H1 (cell line): ENCODE data around the gene DGKI. TPM values are rescaled to one million over a fixed set of nuclear protein-coding genes. Genes with fewer than 3 reads are reported as not detected.
A peak's percentile ranks its signal among the peaks of the same experiment; 100 is the strongest.

Experiments
- CTCF ChIA-PET: fragments of 300-600 bp; sonication (Branson Sonifier 250); formaldehyde crosslinking; loops from one replicate; lab custom pipeline; 2021; ENCODE audit not compliant: partially characterized antibody; lab: Charles Lee
- POLR2A ChIA-PET: fragments of 300-600 bp; sonication (Branson Sonifier 250); formaldehyde crosslinking; loops from one replicate; lab custom pipeline; 2021; ENCODE audit warnings: inconsistent platforms; ENCODE audit not compliant: partially characterized antibody; lab: Charles Lee
- DNase-seq, 2 experiments: peaks; one replicate each; pipeline versions ENCODE4 v3.0.0 to v3.0.0-alpha.2; 2010 to 2022; ENCODE audit warnings: low spot score in 2 of 2, low read depth in 1 of 2, mixed read lengths in 1 of 2
- FAIRE-seq: peaks from 2 replicates; lab custom pipeline; 2011; peaks lifted over from hg19 to GRCh38; lab: Jason Lieb, UNC
- H2AFZ ChIP-seq: 2 replicates; pipeline ENCODE4 v1.8.1; 2012; ENCODE audit warnings: low read length, inconsistent platforms
- H2AK5ac ChIP-seq: 2 replicates; pipeline ENCODE4 v1.6.1; 2013; ENCODE audit warnings: low read depth, low read length
- H2BK120ac ChIP-seq: replicated peaks from 2 replicates; pipeline ENCODE3; 2013; ENCODE audit warnings: low read depth, low read length, inconsistent platforms
- H2BK12ac ChIP-seq: 2 replicates; pipeline ENCODE4 v1.6.1; 2013; ENCODE audit warnings: low read depth, low read length
- H2BK15ac ChIP-seq: 2 replicates; pipeline ENCODE4 v1.6.1; 2013; ENCODE audit warnings: low read length
- H2BK20ac ChIP-seq: 2 replicates; pipeline ENCODE4 v1.6.1; 2013; ENCODE audit warnings: low read length
- H2BK5ac ChIP-seq: 2 replicates; pipeline ENCODE4 v1.6.1; 2013; ENCODE audit warnings: low read depth, low read length
- H3K14ac ChIP-seq: 2 replicates; pipeline ENCODE4 v1.6.1; 2013; ENCODE audit warnings: inconsistent platforms; ENCODE audit not compliant: insufficient read length
- H3K18ac ChIP-seq: 2 replicates; pipeline ENCODE4 v1.6.1; 2013; ENCODE audit warnings: low read length; ENCODE audit errors: extremely low read depth
- H3K23ac ChIP-seq: 2 replicates; pipeline ENCODE4 v1.6.1; 2013; ENCODE audit warnings: inconsistent platforms; ENCODE audit not compliant: insufficient read length
- H3K23me2 ChIP-seq: 2 replicates; pipeline ENCODE4 v1.6.1; 2013; ENCODE audit warnings: low read depth, low read length
- H3K27ac ChIP-seq: 2 replicates; pipeline ENCODE4 v1.6.1; 2011; ENCODE audit warnings: low read depth, low read length, inconsistent platforms
- H3K27me3 ChIP-seq, 4 experiments: replicated peaks in 1 of 4; 1 replicate in 1 of 4; 2 replicates in 3 of 4; pipeline versions ENCODE4 v1.6.1 to v1.8.1; 2011 to 2013; ENCODE audit warnings: low read length in 3 of 4, mild to moderate bottlenecking in 3 of 4, inconsistent platforms in 2 of 4, mixed read lengths in 2 of 4, moderate library complexity in 1 of 4; ENCODE audit not compliant: control insufficient read depth in 3 of 4, insufficient read depth in 3 of 4; ENCODE audit errors: extremely low read depth in 1 of 4
- H3K36me3 ChIP-seq, 4 experiments: 2 replicates each; pipeline versions ENCODE4 v1.6.1 to v1.8.1; 2011 to 2013; ENCODE audit warnings: mild to moderate bottlenecking in 4 of 4, low read length in 3 of 4, moderate library complexity in 2 of 4, control low read depth in 1 of 4, inconsistent platforms in 1 of 4; ENCODE audit not compliant: insufficient read depth in 4 of 4, control insufficient read depth in 2 of 4
- H3K4ac ChIP-seq: replicated peaks from 2 replicates; pipeline ENCODE3; 2013; ENCODE audit warnings: low read length, low read depth, mixed read lengths, inconsistent platforms; ENCODE audit not compliant: insufficient read length
- H3K4me1 ChIP-seq, 4 experiments: replicated peaks in 1 of 4; 1 replicate in 1 of 4; 2 replicates in 3 of 4; pipeline versions ENCODE4 v1.6.1 to v1.8.1; 2011 to 2013; ENCODE audit warnings: low read length in 3 of 4, inconsistent platforms in 2 of 4, mixed read lengths in 1 of 4; ENCODE audit not compliant: insufficient read depth in 4 of 4, control insufficient read depth in 3 of 4
- H3K4me2 ChIP-seq, 2 experiments: 2 replicates each; pipeline versions ENCODE4 v1.6.1 to v1.8.1; 2011 to 2013; ENCODE audit warnings: low read depth in 2 of 2, low read length in 2 of 2, control low read depth in 1 of 2, inconsistent platforms in 1 of 2, mild to moderate bottlenecking in 1 of 2; ENCODE audit not compliant: insufficient read depth in 1 of 2
- H3K4me3 ChIP-seq, 4 experiments: fragments of 200-600, 300-600 bp in 1 of 4; sonication (generic), shearing (Covaris generic), sonication (Bioruptor Twin) in 1 of 4; 2 replicates each; pipeline versions ENCODE4 v1.5.1 to v1.8.1; 2011 to 2016; ENCODE audit warnings: low read length in 4 of 4, low read depth in 3 of 4, control low read depth in 2 of 4, inconsistent platforms in 2 of 4, mild to moderate bottlenecking in 2 of 4, mixed read lengths in 1 of 4, moderate library complexity in 1 of 4; ENCODE audit not compliant: insufficient read depth in 2 of 4; ENCODE audit errors: extremely low read depth in 1 of 4
- H3K56ac ChIP-seq: replicated peaks from 2 replicates; pipeline ENCODE3; 2013; ENCODE audit warnings: low read depth, mild to moderate bottlenecking, mixed read lengths, low read length, inconsistent platforms; ENCODE audit not compliant: insufficient read length
- H3K79me1 ChIP-seq: 2 replicates; pipeline ENCODE4 v1.6.1; 2013; ENCODE audit warnings: low read depth, low read length, control low read depth
- H3K79me2 ChIP-seq, 2 experiments: 2 replicates each; pipeline versions ENCODE4 v1.6.1 to v1.8.1; 2012 to 2013; ENCODE audit warnings: low read length in 2 of 2, mild to moderate bottlenecking in 2 of 2, inconsistent platforms in 1 of 2; ENCODE audit not compliant: insufficient read depth in 2 of 2, control insufficient read depth in 1 of 2
- H3K9ac ChIP-seq, 4 experiments: replicated peaks in 1 of 4; 1 replicate in 1 of 4; 2 replicates in 3 of 4; pipeline versions ENCODE4 v1.6.1 to v1.8.1; 2011 to 2013; ENCODE audit warnings: low read depth in 3 of 4, low read length in 3 of 4, control low read depth in 2 of 4, mild to moderate bottlenecking in 2 of 4, moderate library complexity in 2 of 4, inconsistent platforms in 1 of 4; ENCODE audit errors: extremely low read depth in 1 of 4
- H3K9me3 ChIP-seq, 2 experiments: 2 replicates each; pipeline versions ENCODE4 v1.6.1 to v1.8.1; 2012 to 2013; ENCODE audit warnings: mild to moderate bottlenecking in 2 of 2, moderate library complexity in 2 of 2, control low read depth in 1 of 2, inconsistent platforms in 1 of 2, low read depth in 1 of 2, low read length in 1 of 2, mixed read lengths in 1 of 2; ENCODE audit not compliant: insufficient read depth in 2 of 2
- H4K20me1 ChIP-seq, 2 experiments: replicated peaks in 1 of 2; 2 replicates each; pipeline versions ENCODE3 to v1.8.1; 2011 to 2013; ENCODE audit warnings: inconsistent platforms in 2 of 2, low read length in 2 of 2, mild to moderate bottlenecking in 1 of 2; ENCODE audit not compliant: insufficient read depth in 2 of 2, control insufficient read depth in 1 of 2
- H4K5ac ChIP-seq: 2 replicates; pipeline ENCODE4 v1.6.1; 2013; ENCODE audit warnings: low read length, low read depth, mixed read lengths, inconsistent platforms; ENCODE audit not compliant: insufficient read length
- H4K8ac ChIP-seq: 2 replicates; pipeline ENCODE4 v1.8.0; 2013; ENCODE audit warnings: mild to moderate bottlenecking, moderate library complexity, low read length, inconsistent platforms; ENCODE audit not compliant: insufficient read depth; ENCODE audit errors: extremely low read depth
- H4K91ac ChIP-seq: replicated peaks from 2 replicates; pipeline ENCODE3; 2013; ENCODE audit warnings: low read length, mixed read lengths, inconsistent platforms; ENCODE audit not compliant: insufficient read length
- KDM4A ChIP-seq: IDR thresholded peaks from one replicate; pipeline ENCODE4 v1.7.1; 2012; ENCODE audit warnings: low read depth, mild to moderate bottlenecking, moderate library complexity, low read length, inconsistent platforms; ENCODE audit not compliant: severe bottlenecking
- SRF ChIP-seq: IDR thresholded peaks from 2 replicates; pipeline ENCODE4 v1.6.1; 2011; ENCODE audit warnings: mild to moderate bottlenecking, low read depth, low read length, moderate library complexity
- WGBS, 2 experiments: shearing (Covaris generic) in 1 of 2; methylation state at CpG; one replicate each; pipeline versions ENCODE4 v1.1.6 to v1.1.7; 2013 to 2015; ENCODE audit warnings: low lambda C conversion rate in 2 of 2, mixed read lengths in 2 of 2, inconsistent platforms in 1 of 2, low coverage in 1 of 2, missing lambda C conversion rate in 1 of 2; ENCODE audit not compliant: insufficient replicate concordance in 2 of 2, insufficient coverage in 1 of 2, insufficient read length in 1 of 2; ENCODE audit errors: extremely low coverage in 1 of 2, missing lambda C conversion rate in 1 of 2; 5-methylcytosine and 5-hydroxymethylcytosine counted together
- polyA plus RNA-seq, 7 experiments: library from polyadenylated mRNA; depleted of rRNA in 3 of 7; stranded (reverse) in 5 of 7; unstranded in 2 of 7; fragments of >200 nt in 5 of 7; fragments of 200-250 nt in 2 of 7; gene quantifications; 1 replicate in 5 of 7; 2 replicates in 1 of 7; 4 replicates in 1 of 7; pipeline versions ENCODE4 v1.2.1 to v1.2.3, GENCODE V29; 2011 to 2013; ENCODE audit warnings: missing spikeins in 2 of 7, mixed read lengths in 2 of 7
- total RNA-seq: library from RNA; stranded (reverse); fragmentation: NEBNext Ultra II Directional; extraction: Animal tissue kit (Norgen Biotek cat#: 25700); gene quantifications from 2 replicates; pipeline ENCODE4 v1.2.1, GENCODE V29; 2021

The DGKI gene
- total and polyA plus RNA-seq, 2 of the 8 experiments (the other 6 are each of a cell fraction or from before 2014, with no cell fraction given), result 0.20 to 0.71 TPM

DNA sequence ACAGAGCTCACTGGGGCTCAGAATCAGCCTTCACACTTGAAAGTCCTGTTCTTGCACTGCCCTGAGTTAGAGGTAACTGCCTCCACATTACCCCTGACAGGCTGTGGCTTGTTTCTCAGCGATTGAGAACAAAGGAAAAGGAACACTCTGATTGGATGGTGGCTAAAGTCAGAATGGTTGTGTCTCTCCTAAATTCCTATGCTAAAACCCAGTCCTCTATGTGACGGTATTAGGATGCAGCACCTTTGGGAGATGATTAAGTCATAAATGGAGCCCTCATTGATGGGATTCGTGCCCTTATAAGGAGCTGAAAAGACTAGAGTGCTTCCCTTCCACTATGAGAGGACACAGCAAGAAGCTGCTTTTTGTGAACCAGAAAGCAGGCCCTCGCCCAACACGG, 38.9 kb upstream of the DGKI start:
- no peaks in the 10 kb centered on the region for H3K79me2 ChIP-seq
- H2BK120ac ChIP-seq, result no peak overlapping the region
- H2BK5ac ChIP-seq, result 0 out of 2 replicates have a peak overlapping the region, but pooled peaks have one; percentile 9
- no peak overlapping the region for H3K23ac ChIP-seq
- no peak overlapping the region for H3K27ac ChIP-seq
- H3K4ac ChIP-seq, result no peak overlapping the region
- no peak overlapping the region for H2AFZ ChIP-seq
- H3K9ac ChIP-seq, result no peak overlapping the region
- ChIA-PET POLR2A (no interaction called here), CTCF (interaction anchor here (0.9 to 1.9 kb wide), 6 partner anchors 9 to 230 kb away, joined by 3 to 5 read pairs (median 4); no protein-coding TSS in a partner anchor)
- no peaks in the 10 kb centered on the region for H4K20me1 ChIP-seq
- 91% methylated on average over 5 of the region's 5 CpGs; no CpG with 5 or more reads in 1 of the 2 experiments for WGBS, 2 experiments
- H2BK20ac ChIP-seq, result 0 out of 2 replicates have a peak overlapping the region, but pooled peaks have one; percentile 6
- TF ChIP-seq KDM4A (no peak), SRF (peak; percentile 72)
- H4K91ac ChIP-seq, result no peak overlapping the region
- FAIRE-seq, result no peak
- H3K9me3 ChIP-seq, result peaks cover 4% of the 10 kb centered on the region in 2 experiments; a peak in 3 of 4 replicates
- 0 out of 2 replicates have a peak overlapping the region, but pooled peaks have one; percentile 5 for H2BK12ac ChIP-seq
- peaks cover 2 to 12% (median 6%) of the 10 kb centered on the region in 4 experiments; a peak in 3 of 7 replicates for H3K4me1 ChIP-seq
- no peak overlapping the region for H2BK15ac ChIP-seq
- H4K8ac ChIP-seq, result no peak overlapping the region
- no peak overlapping the region for H3K14ac ChIP-seq
- peaks cover 2 to 43% (median 21%) of the 10 kb centered on the region in 4 experiments for H3K36me3 ChIP-seq
- H3K4me3 ChIP-seq, result no peak overlapping the region
- H3K27me3 ChIP-seq, result no peaks in the 10 kb centered on the region
- H3K23me2 ChIP-seq, result no peaks in the 10 kb centered on the region
- peak in 1 of 2 experiments; percentile 29 for DNase-seq
- no peak overlapping the region for H3K56ac ChIP-seq
- no peaks in the 10 kb centered on the region; the same call in 1 of the 2 replicates for H3K79me1 ChIP-seq
- H2AK5ac ChIP-seq, result no peak overlapping the region
- H4K5ac ChIP-seq, result no peak overlapping the region
- H3K4me2 ChIP-seq, result no peak overlapping the region
- no peak overlapping the region; the same call in 1 of the 2 replicates for H3K18ac ChIP-seq
